ENCODE results near the gene GPR39. TPM values are rescaled to one million over a fixed set of nuclear protein-coding genes. Genes with fewer than 3 reads are reported as not detected.

The GPR39 gene
- total and polyA plus RNA-seq, 2 donors (not counting 3 experiments of a cell fraction or from before 2014, with no cell fraction given): 0.03 to 0.20 TPM

DNA sequence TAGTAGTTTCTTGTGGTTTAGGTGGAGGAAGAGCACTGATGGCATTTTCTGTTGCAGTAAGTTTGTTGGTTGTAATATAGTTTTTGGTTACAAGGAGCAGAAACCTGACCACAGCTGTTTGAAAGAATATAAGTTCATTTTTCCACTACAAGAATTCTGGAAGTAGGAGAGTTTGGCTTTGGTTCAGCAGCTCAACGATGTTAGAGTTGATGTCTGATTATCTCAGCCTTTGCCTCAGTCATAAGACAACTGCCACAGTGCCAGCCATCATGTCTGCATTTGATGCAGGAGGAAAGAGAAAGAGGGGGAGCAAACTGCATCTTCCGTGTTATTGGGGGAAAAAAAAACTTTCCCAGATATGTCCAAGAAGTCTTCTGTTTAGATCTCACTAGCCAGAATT lies 134.3 kb downstream of the GPR39 start:
- no peaks in the 10 kb centered on the region for H4K20me1 ChIP-seq (replicated peaks; ENCODE audit: control insufficient read depth, extremely low read depth, insufficient read depth, low read length)
- dilution Hi-C loops (cut with MboI; ENCODE audit: extremely low pct_ligation_motif_present, low sequenced_read_pairs): no loop called here
- no peaks in the 10 kb centered on the region for H3K79me2 ChIP-seq (ENCODE audit: control insufficient read depth, insufficient read depth, low read length)
- no peak for FAIRE-seq
- no peaks in the 10 kb centered on the region for H3K4me1 ChIP-seq (ENCODE audit: control insufficient read depth, extremely low read depth, insufficient read depth, low read length)
- TF ChIP-seq JUN (IDR thresholded peaks at IDR 0.05; ENCODE audit: borderline replicate concordance, insufficient read depth, insufficient read length, low read depth) (no peak), MYC (IDR thresholded peaks at IDR 0.05; ENCODE audit: low read depth, low read length) (no peak), POLR2A (IDR thresholded peaks at IDR 0.05; ENCODE audit: low read depth, low read length) (no peak), GATA2 (IDR thresholded peaks at IDR 0.05; ENCODE audit: insufficient read depth, insufficient read length, low read depth, low read length) (no peak), FOS (IDR thresholded peaks at IDR 0.05; ENCODE audit: borderline replicate concordance, insufficient read depth, low read length) (no peak), POLR2AphosphoS5 (IDR thresholded peaks at IDR 0.05; ENCODE audit: insufficient read depth, low read depth, low read length) (no peak), EZH2 (IDR thresholded peaks at IDR 0.05; ENCODE audit: borderline replicate concordance, low read depth, low read length, severe bottlenecking) (no peak)
- TF ChIP-seq, protein P1, sequence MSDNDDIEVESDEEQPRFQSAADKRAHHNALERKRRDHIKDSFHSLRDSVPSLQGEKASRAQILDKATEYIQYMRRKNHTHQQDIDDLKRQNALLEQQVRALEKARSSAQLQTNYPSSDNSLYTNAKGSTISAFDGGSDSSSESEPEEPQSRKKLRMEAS (IDR thresholded peaks at IDR 0.05; ENCODE audit: insufficient read depth, insufficient read length): no peak
- TF ChIP-seq, protein P2, sequence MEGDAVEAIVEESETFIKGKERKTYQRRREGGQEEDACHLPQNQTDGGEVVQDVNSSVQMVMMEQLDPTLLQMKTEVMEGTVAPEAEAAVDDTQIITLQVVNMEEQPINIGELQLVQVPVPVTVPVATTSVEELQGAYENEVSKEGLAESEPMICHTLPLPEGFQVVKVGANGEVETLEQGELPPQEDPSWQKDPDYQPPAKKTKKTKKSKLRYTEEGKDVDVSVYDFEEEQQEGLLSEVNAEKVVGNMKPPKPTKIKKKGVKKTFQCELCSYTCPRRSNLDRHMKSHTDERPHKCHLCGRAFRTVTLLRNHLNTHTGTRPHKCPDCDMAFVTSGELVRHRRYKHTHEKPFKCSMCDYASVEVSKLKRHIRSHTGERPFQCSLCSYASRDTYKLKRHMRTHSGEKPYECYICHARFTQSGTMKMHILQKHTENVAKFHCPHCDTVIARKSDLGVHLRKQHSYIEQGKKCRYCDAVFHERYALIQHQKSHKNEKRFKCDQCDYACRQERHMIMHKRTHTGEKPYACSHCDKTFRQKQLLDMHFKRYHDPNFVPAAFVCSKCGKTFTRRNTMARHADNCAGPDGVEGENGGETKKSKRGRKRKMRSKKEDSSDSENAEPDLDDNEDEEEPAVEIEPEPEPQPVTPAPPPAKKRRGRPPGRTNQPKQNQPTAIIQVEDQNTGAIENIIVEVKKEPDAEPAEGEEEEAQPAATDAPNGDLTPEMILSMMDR (IDR thresholded peaks at IDR 0.05; ENCODE audit: extremely low read depth in 1 of 2, insufficient read depth in 1 of 2, low read depth in 1 of 2, low read length in 2 of 2): no peak
- no peak overlapping the region for H3K4me3 ChIP-seq (replicated peaks in 1 of 3; ENCODE audit: insufficient read depth in 1 of 3, low read depth in 1 of 3, low read length in 3 of 3)
- ChIA-PET POLR2A (no interaction called here), CTCF (interaction anchor here (1.0 to 2.7 kb wide), 4 partner anchors 202 to 1293 kb away, joined by 3 to 20 read pairs (median 5); no protein-coding TSS in a partner anchor)
- BruUV-seq (replicated peaks): no TSS peak
- no peaks in the 10 kb centered on the region for H3K36me3 ChIP-seq (ENCODE audit: control insufficient read depth in 2 of 2, extremely low read depth in 1 of 2, insufficient read depth in 2 of 2, low read length in 2 of 2)
- H3K9ac ChIP-seq (replicated peaks; ENCODE audit: extremely low read depth, insufficient read depth, low read length): no peak overlapping the region
- no peaks in the 10 kb centered on the region for H3K27me3 ChIP-seq (ENCODE audit: control insufficient read depth in 2 of 2, insufficient read depth in 2 of 2, low read length in 2 of 2)
- H3K27ac ChIP-seq (ENCODE audit: insufficient read depth, low read depth, low read length): no peak overlapping the region
- intact Hi-C loops (cut with micrococcal nuclease): no loop called here
- no peak overlapping the region for H3K4me2 ChIP-seq (ENCODE audit: insufficient read depth, low read length)
- no peaks in the 10 kb centered on the region for H3K9me1 ChIP-seq (replicated peaks; ENCODE audit: control insufficient read depth, extremely low read depth, insufficient read depth, low read length)
- no peaks in the 10 kb centered on the region for H3K9me3 ChIP-seq (replicated peaks; ENCODE audit: control insufficient read depth, insufficient read depth, low read length)
- no peak overlapping the region for H2AFZ ChIP-seq (ENCODE audit: low read depth, low read length)
- no peak for DNase-seq (ENCODE audit: low read depth, low spot score)
